GM18873 (cell line): ENCODE data around the gene LAPTM4A.
A peak's percentile ranks its signal among the peaks of the same experiment; 100 is the strongest.
"Not testable (repeated sequence)": the region's sequence is repeated elsewhere in the genome, so short reads cannot be mapped to it uniquely, and the experiment has no call there.

Source experiments
- ATAC-seq: cut with Tn5 transposase; IDR thresholded peaks from one replicate; pipeline ENCODE4 v1.9.1; 2021; ENCODE audit warnings: mild to moderate bottlenecking, moderate library complexity, moderate number of reproducible peaks; ENCODE audit not compliant: unreplicated experiment, low FRiP score

Gene LAPTM4A

DNA sequence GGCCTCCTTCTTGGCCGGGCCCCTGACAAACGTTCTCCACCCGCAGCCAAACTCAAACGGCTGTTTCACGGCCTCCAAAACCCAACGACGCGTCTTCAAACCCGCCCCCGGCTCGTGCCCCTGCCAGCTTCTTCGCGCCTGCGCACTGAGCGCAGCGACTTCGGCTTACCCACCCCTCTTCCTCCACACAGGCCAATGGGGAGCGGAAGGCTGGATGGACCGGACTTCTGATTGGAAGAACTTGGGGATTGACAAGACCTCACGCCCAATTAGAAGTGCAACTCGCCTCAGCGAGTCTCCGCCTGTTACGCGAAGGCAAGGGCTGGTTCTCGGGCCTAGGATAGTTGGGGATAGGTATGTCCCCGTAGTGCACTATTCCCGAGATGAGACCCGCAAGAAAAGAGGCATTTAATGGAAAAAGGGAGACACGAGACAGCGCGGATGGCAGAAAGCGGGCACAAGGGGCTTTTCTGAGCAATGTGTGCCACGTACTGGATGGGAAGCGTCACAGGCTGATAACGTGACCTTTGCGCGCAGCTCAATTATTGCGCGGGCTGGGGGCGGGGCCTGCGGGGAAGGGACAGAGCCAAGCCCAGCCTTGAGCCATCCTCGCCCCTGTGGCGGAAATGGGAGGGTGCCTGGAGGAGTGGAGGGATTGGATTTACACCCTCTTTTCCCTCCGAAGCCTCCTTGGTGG is at the start of gene LAPTM4A:
TSS of gene LAPTM4A (minus strand) at position 97 of the 697 bp plus-strand sequence. CDS start 108 bp downstream, outside the sequence.
- ATAC-seq: peak; percentile 96

DNA sequence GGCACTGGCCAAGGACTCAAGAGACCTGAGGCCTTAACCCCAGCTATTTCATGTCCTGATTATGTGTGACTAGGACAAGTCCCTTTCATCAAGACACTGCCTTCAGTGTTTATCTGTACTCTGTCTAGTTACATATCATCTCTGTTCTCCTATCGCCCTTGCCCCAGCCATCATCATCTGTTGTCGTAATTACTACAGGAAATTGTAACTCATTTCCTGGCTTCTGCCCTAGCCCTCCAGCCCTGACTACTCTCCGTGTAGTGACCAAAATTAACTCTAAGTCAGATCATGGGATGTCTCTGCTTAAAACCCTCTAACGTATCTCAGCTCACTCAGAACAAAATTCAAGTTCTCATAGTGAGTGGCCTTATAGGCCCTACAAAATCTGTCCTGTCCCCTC is 49.3 kb upstream of the LAPTM4A start:
- ATAC-seq: no peak

DNA sequence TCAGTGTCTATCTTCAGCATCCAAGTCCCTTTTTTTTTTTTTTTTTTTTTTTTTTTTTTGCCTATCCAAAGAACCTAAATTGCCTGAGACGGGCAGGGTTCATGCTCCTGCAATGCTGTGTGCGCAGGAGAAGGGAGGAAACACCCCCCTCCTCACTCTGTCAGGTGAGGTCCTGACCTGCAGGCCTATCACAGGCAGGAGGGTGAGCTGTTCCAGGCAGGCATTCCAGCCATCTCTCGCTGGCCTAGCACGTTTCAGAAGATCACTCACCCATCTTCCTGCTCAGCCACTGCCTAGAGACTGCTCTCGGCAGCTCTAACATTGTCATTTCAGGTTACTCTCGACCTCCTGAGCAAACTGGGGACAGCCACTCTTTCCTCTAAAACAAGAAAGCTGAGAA is 48.4 kb upstream of the LAPTM4A start:
- ATAC-seq: no peak

DNA sequence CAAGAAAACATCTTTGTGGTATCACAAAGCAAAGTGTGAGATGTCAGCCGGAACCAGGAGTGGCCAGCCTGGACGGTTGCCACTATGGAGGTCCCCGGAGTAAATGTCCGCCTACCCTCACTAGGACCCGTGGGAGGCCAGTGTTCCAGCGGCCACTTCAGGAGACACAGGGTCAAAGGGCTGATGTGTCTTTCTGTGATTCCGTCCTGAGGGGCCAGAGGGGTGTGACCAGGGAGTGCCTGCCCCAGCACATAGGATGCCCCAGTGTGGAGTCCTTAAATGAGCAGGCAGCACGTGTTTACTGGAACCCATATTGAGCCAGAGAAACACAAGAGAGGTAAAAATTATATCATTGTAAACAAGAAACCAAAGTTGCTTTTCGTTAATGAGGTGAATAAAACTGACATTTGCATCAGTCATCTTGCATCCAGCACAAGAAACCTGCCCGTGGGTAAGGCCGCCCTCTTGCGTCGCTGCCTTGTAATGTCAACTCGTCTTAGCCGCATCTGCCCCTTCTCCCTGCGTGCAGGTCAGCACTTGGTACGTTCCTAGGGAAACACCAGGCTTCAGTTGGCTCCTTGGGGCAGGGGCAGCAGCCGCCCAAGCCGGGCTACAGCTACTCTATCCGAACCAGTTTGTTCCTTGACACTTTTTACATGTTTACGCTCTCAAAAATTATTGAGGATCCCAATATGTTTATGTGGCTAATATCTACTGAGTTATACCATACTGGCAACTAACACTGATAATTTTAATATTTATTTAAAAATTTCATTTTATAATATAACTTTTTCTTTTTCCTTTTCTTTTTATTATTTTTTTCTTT is 46.7 kb upstream of the LAPTM4A start:
- ATAC-seq: peak; percentile 74

DNA sequence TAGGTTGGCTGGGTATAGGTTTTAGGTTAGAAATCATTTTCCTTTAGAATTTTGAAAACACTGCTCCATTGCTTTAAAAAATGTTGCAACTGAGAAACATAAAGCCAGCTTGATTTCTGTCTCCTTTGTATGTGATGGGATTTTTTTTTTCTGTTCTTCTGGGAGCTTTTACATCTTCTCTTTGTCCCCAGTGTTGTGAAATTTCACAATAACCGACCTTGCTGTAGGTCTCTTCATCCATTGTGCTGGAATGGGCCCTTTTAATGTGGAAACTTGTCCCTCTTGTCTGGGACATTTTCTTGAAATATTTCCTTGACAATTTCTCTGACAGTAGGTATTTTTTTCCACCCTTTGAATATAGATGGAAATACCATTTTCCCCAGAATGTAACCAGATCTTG is 44.0 kb upstream of the LAPTM4A start:
- no peak for ATAC-seq

DNA sequence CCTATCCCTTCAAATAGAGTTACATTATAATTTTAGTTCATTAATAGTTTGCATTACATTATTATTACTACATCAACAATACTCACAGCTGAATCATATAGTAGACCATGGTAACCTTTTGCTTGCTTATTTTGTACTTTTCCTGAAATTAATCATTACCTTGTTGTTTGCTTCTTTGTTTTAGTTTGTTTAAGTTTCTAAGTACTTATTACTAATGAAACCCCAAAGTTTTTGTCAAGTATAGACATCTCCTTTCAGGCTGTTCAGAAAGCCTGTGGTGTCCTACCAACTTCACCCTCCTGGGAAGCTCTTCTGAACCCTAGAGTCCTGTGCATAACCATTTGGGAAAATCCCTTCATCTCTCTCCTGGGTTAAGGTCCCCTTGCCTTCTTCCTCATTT is 43.5 kb upstream of the LAPTM4A start:
- ATAC-seq: no peak

DNA sequence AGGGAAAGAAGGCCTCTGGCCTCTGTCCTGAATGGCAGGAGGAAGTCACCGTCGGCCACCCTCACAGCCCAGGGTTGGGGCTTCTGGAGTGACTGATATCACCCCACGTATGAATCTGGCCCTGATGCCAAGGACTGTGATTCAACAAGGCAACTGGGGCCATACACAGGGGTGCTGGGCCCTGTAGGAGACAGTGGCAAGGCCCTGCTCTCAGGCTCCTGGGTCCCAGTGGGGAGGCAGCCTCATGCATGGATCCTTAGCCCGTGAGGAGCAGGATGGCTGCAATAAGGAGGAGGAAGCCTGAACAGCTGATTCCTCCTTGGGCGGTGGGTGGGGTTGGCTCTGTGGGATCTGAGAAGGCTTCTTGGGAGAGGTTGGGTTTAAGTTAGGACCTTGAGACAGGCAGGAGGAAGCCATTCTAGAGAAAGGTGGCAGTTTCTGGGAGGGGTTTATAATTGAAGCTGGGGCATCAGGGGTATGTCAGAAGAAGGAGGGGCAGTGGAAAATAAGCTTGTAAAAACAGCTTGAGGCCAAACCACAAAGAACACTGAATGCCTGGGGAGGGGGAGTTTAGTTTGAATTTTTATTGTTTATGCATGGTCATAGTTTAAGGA is 42.8 kb upstream of the LAPTM4A start:
- ATAC-seq: no peak

DNA sequence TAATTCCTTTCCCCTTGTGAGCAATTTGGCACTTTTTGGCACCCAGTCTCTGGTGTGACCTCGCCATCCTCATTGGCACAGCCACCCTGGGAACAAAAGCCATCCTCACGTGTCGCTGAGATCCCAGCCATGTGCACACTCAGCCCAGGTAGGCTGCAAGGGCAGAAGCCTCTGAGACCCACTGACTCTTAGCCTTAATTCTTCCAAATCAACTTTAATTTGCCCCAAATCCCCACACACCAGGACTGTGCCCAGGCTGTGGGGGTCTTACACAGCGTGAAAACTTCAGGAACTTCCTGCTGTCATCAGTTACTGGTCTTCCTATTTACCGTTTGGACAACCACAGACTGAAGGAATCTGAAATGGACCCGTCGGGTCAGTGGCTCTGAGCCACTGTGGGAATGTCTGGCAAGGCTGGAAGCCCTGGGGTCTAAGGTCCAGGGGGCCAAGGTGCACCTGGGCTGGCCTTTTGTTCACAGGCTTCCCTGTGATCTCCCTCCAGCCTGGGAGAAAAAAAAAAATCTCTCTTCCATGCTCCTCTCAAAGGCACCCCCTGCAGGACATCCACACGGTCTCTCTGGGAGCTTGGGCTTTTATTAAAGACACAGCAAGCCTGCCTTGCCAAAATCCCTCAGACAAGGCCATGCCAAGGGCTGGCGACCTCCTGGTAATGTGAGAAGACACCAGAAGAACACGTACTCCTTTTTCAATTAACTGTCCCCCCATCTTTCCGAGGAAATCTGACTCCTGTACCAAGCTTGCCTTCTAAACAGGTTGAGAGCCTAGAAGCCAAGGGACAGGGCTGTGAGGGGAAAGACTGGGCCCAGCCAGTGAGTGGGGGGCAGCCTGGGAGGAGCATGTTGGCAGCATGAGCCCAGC is 42.1 kb upstream of the LAPTM4A start:
- ATAC-seq: no peak

DNA sequence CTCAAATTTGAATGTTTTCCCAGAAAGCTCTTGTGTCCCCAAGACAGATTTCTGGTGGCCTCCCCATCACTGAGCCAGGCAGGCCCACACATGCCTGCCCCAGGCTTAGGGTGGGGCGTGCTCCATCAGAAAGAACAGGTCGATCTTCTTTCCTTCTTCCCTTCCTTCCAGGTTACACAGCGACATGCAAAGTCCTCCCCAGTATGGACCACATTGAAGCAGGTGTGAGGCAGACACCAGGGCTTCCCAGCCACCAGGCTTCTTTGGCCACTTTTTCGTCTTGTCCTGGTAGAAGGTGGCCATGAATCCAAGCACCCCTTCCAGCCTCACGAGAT is 41.4 kb upstream of the LAPTM4A start:
- no peak for ATAC-seq

DNA sequence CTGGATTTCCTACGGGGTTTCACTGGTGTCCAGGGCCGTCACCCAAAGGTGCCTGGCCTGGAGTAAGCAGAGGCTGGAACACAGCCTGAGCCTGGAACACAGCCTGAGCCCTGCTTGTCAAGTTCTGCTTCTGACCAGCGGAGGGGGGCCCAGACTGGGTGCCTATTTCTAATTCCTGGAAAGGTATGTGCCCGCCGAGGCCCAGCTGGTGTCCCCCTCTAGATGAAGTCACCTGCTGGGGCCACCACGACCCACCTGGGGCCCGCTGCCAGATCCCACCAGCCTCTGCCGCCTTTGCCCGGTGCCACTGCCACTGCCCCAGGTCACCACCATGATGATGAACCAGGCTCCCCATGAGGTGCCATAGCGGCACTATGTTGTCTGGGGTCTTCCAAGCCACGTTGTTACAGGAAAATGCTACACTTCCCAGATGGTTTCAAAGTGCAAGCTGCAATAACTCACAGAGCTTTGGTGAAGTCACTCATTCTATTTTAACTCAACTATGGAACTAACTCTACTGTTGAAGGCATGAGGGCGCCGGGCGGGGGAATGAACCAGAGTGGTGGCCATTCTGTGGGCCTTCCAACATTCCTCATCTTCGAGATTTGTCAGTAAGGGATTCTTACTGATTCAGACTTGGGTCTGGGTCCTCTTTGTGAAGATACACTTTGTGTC is 40.9 kb upstream of the LAPTM4A start:
- ATAC-seq: no peak

DNA sequence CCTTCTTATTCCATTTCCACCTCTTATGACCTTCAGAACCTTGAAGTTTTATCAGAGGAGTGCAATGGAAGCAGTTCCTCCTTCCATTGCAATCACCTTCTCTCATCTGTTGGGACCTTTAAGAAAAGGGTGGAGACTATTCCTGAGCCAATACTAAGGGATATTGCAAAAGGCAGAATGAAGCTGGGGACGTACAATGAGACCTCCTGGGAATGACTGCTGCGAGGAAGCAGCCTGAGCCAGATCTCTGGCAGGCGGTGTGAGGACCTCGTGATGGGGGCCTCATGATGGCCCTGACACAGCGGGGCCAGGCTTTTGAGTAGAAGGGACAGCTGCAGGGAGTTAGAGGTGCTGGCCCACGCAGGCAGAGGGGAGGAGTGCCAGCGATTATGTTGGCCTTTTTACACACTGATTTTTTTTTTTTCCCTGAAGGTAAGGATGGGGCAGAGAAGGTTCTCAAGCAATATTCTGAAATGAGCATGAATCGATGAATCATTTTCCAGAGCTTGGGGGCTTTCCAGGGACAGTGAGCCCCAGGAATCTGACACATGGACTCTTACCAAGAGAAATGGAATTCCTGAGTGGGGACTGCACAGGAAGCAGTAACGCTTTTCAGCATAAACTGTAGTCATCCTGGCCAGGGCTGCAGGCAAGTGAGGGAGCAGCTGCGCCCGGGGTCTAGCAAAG is 40.0 kb upstream of the LAPTM4A start:
- no peak for ATAC-seq

DNA sequence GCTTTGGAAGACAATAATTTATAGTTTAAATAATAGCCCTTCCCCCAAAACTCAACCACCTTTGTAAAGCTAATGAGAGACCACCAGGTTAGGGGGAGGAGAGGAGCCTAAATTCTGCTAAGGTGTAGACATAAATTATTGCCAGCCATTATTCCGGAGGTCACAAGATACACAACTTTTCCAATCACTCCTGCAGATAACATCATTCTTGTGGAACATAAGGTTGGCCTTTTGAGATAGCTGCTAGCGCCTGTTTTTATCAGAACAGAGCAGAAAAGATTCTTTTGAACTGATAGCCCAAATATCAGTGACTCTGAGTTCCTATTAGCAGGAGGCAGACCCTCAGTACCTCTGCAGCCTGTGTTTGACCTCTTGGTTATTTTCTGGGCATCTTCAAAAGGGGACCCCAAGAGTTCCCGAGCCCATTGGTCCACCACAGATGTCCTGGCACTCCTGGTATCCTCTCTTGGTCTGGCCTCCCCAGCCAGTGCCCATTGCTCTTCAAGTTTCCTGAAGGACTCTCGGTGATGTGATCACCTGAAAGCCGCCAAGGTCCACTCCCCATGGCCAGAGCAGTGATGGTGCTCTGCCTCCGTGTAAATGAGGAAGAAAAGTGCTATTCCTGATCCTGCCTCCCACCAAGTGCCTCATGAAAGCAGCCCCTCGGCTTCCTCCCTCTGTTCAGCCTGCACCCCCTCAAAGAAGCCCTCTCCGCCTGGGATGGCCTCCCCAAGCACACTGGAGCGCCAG is 38.5 kb upstream of the LAPTM4A start:
- no peak for ATAC-seq

DNA sequence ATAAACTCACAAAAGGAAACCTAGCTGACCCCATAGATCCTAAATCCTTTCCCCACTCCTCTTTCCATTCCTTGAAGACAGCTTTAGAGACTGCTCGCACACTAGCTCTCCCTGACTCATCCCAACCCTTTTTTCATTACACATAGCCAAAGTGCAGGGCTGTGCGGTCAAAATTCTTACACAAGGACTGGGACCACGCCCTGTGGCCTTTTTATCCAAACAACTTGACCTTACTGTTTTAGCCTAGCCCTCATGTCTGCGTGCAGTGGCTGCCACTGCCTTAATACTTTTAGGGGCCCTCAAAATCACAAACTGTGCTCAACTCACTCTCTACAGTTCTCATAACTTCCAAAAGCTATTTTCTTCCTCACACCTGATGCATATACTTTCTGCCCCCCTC is 34.5 kb upstream of the LAPTM4A start:
- not testable (repeated sequence) for ATAC-seq

DNA sequence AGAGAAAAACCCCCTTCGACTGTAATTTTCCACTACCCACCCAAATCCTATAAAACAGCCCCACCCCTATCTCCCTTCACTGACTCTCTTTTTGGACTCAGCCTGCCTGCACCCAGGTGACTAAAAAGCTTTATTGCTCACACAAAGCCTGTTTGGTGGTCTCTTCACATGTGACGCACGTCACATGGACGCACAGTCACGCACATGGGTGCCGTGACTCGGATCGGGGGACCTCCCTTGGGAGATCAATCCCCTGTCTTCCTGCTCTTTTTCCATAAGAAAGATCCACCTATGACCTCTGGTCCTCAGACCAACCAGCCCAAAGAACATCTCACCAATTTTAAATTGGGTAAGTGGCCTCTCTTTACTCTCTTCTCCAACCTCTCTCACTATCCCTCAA is 31.4 kb upstream of the LAPTM4A start:
- ATAC-seq: not testable (repeated sequence)

DNA sequence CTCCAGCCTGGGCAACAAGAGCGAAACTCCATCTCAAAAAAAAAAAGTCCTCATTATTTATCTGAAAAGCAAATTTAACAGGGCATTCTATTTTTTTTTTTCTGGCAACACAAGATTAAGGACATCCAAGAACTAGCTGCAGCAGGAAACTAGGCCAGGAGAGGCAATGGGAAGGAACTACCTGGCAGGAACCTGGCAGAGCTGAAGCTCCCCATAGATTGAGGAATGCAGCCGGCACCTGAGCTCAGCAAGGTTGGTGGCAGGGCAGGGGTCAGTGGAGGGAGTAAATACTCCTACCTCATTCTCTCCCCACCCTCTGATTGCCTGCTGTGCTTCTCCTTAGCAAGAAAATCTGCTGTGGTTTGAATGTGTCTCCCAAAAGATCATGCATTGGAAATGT is 30.4 kb upstream of the LAPTM4A start:
- ATAC-seq: no peak

DNA sequence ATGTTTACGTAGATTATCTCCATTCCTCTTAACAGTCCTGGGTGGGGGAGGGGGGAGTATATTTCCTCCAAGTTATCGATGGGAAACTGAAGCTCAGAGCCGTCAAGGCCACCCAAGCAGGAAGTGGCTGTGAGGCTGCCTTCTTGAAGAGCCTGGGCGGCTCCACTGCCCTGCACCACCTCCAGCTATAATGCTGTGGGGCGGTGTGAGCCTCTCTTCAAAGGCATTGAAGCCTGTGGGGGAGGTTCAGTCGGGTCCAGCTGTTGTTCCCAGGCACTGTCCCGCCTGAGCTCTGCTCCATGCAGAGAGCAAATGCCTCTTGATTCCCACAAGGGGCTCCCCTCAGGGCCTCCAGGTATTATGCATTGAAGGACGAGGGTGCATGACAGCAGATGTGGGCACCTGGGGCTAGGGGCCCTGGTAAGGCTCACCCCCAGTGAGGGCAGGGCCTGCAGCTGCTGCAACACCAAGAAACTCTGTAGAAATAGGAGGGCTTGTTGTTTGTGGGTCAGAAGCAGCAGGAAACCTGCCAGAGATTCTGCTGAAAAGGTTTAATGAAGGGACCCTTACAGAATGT is 29.5 kb upstream of the LAPTM4A start:
- no peak for ATAC-seq

DNA sequence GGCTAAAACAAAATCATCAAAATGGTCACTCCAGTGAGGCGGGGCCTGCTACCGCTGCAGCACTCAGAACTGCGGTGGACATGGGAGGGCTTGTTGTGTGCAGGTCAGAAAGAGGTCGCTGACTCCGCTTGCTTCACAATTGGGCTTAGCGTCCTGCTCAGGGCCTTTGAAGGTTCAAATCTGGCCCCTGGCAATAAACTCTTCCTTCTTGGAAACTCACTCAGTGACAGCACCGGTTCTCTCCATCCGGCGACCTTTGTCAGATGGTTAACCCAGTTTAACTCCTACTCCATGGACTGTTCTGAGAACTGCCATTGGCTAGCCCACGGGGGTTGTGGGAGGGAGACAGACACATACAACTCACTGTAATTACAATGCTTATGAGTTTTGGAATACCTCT is 29.0 kb upstream of the LAPTM4A start:
- no peak for ATAC-seq

DNA sequence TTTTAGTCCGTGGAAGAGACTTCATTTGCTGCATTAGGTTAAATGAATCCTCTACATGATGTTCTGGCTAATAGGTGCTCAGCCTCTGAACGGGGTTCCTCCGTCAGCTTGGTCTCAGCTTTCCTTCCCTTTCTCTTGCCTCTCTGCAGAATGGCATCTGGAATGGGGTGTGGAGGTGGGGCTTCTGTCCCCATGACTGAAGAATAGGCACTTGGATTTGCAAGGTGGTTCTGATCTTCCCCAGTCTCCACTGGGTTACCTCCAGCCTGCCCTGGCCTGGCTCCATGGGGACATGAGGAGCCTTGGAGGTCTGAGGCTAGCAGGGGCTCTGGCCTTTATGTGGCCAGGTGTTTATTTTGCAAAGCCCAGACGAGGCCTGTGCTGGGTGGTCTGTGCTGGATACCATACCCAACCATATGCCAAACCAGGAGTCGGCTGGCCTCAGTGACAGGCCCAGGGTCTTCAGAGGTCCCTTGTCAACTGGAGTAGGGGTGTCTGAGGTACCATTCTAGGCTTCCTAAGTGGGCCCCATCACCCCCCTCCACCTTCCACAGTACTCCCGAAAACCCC is 28.2 kb upstream of the LAPTM4A start:
- no peak for ATAC-seq
